Measurements from ENCODE around the gene SAFB. TPM values are rescaled to one million over a fixed set of nuclear protein-coding genes. Genes with fewer than 3 reads are reported as not detected.

SAFB gene
- total RNA-seq, 1 experiment from 2014 or later = 68.7 TPM

- Histone ChIP-seq H3K4me3 (no peak overlapping the region), H3K4me1 (replicated peaks; ENCODE audit: insufficient read depth) (peaks cover 10% of the 10 kb centered on the region), H3K79me2 (ENCODE audit: low read depth) (peaks cover 94% of the 10 kb centered on the region), H3F3A (ENCODE audit: insufficient read depth, low read depth) (no peaks in the 10 kb centered on the region; the same call in 1 of the 2 replicates), H2AFZ (no peak overlapping the region), H3K9me2 (ENCODE audit: insufficient read depth) (no peaks in the 10 kb centered on the region), H3K27ac (no peak overlapping the region), H3K27me3 (ENCODE audit: insufficient read depth, low read depth) (no peaks in the 10 kb centered on the region), H3K9me3 (ENCODE audit: insufficient read depth, low read depth) (no peaks in the 10 kb centered on the region), H3K4me2 (no peak overlapping the region), H3K36me3 (ENCODE audit: low read depth) (peaks cover 13% of the 10 kb centered on the region), H4K20me1 (ENCODE audit: insufficient read depth) (peaks cover 62% of the 10 kb centered on the region)
- no TSS peak for BruUV-seq (replicated peaks)
- POLR2A ChIA-PET (ENCODE audit: unreplicated experiment) = no interaction called here
- no peak for TF ChIP-seq CTCF (conservative IDR thresholded peaks at IDR 0.05)
- DNase-seq = no peak
- CTCF ChIA-PET = no interaction called here
- intact Hi-C loops (cut with micrococcal nuclease; ENCODE audit: unreplicated experiment) = no loop called here
Measured at GRCh38 chr19:5627395-5627904, 4.6 kb downstream of the SAFB start.

DNA sequence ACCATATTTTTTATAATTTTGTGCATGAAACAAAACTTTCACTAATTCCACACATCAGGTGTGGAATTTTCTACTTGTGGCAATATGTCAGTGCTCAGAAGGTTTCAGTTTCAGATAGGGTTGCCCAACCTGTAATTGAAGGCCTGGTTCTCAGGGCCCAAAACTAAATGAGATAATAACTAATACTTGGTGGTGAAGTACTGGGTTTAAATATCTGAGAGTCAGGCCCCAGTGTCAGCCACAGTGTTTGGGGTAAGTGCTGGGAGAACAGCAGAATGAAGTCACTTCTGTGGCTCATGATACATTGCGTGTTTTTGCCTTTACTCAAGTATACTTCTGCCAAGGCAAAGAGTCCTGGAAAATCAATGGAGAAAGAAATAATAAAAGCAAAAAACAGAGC is 5.6 kb downstream of the SAFB start:
- H3K4me3 ChIP-seq = no peak overlapping the region
- no peaks in the 10 kb centered on the region for H3K27me3 ChIP-seq (ENCODE audit: insufficient read depth, low read depth)
- no peak for DNase-seq
- H3K36me3 ChIP-seq (ENCODE audit: low read depth) = peaks cover 13% of the 10 kb centered on the region
- peaks cover 72% of the 10 kb centered on the region for H4K20me1 ChIP-seq (ENCODE audit: insufficient read depth)
- H3K4me1 ChIP-seq (replicated peaks; ENCODE audit: insufficient read depth) = peaks cover 10% of the 10 kb centered on the region
- H3F3A ChIP-seq (ENCODE audit: insufficient read depth, low read depth) = no peaks in the 10 kb centered on the region; the same call in 1 of the 2 replicates
- ChIA-PET POLR2A (ENCODE audit: unreplicated experiment) (no interaction called here), CTCF (no interaction called here)
- no peak overlapping the region for H3K4me2 ChIP-seq
- no peaks in the 10 kb centered on the region for H3K9me3 ChIP-seq (ENCODE audit: insufficient read depth, low read depth)
- no TSS peak for BruUV-seq (replicated peaks)
- H3K9me2 ChIP-seq (ENCODE audit: insufficient read depth) = no peaks in the 10 kb centered on the region
- TF ChIP-seq EZH2 (IDR thresholded peaks at IDR 0.05; ENCODE audit: low read depth) (no peak), CTCF (conservative IDR thresholded peaks at IDR 0.05) (no peak)
- H3K27ac ChIP-seq = no peak overlapping the region
- H3K79me2 ChIP-seq (ENCODE audit: low read depth) = peaks cover 97% of the 10 kb centered on the region
- H2AFZ ChIP-seq = no peak overlapping the region
- intact Hi-C loops (cut with micrococcal nuclease; ENCODE audit: unreplicated experiment) = no loop called here

DNA sequence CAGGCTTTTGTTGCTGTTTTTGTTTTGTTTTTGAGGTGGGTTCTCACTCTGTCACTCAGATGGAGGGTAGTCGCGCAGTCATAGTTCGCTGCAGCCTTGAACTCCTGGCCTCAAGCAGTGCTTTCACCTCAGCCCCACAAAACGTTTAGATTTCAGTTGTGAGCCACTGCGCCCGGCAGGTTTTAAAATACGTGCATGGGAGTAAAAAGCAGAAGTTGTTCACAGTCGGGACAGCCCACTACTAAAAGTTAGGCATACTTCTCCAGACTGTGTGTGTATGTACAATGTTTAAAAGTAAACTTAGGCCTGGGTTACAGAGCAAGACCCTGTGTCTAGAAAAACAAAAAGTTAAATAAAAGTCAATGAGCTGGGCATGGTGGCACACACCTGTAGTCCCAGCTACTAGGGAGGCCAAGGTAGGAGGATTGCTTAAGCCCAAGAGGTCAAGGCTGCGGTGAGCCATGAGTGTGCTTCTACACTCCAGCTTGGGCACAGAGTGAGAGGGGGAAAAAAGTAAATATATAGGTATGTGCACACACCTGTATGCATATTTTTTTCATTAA is 6.1 kb downstream of the SAFB start:
- no peak overlapping the region for H3K4me2 ChIP-seq
- CTCF ChIA-PET = no interaction called here
- intact Hi-C loops (cut with micrococcal nuclease; ENCODE audit: unreplicated experiment) = no loop called here

More for the DNA sequence above, 6.1 kb downstream of the SAFB start:
- no peaks in the 10 kb centered on the region for H3K9me3 ChIP-seq (ENCODE audit: insufficient read depth, low read depth)
- H4K20me1 ChIP-seq (ENCODE audit: insufficient read depth) = peaks cover 77% of the 10 kb centered on the region
- no peaks in the 10 kb centered on the region; the same call in 1 of the 2 replicates for H3F3A ChIP-seq (ENCODE audit: insufficient read depth, low read depth)
- peaks cover 96% of the 10 kb centered on the region for H3K79me2 ChIP-seq (ENCODE audit: low read depth)
- H3K27me3 ChIP-seq (ENCODE audit: insufficient read depth, low read depth) = no peaks in the 10 kb centered on the region
- H2AFZ ChIP-seq = no peak overlapping the region
- DNase-seq = no peak
- TF ChIP-seq CTCF (conservative IDR thresholded peaks at IDR 0.05) (no peak), EZH2 (IDR thresholded peaks at IDR 0.05; ENCODE audit: low read depth) (no peak)
- peaks cover 13% of the 10 kb centered on the region for H3K36me3 ChIP-seq (ENCODE audit: low read depth)
- H3K4me1 ChIP-seq (replicated peaks; ENCODE audit: insufficient read depth) = peaks cover 10% of the 10 kb centered on the region
- no peak overlapping the region for H3K27ac ChIP-seq
- no TSS peak for BruUV-seq (replicated peaks)
- POLR2A ChIA-PET (ENCODE audit: unreplicated experiment) = no interaction called here
- no peak overlapping the region for H3K4me3 ChIP-seq
- H3K9me2 ChIP-seq (ENCODE audit: insufficient read depth) = no peaks in the 10 kb centered on the region

Data from PC-9 (cell line).